Ramos (cell line): ENCODE data around the gene NAT14.

Source experiments
- in situ Hi-C: fragments of 300-500 bp; cut with MboI; formaldehyde crosslinking; loops from one replicate; pipeline ENCODE4 v1.14.3; 2022; ENCODE audit warnings: low sequenced_read_pairs; ENCODE audit not compliant: unreplicated experiment

Gene NAT14

DNA sequence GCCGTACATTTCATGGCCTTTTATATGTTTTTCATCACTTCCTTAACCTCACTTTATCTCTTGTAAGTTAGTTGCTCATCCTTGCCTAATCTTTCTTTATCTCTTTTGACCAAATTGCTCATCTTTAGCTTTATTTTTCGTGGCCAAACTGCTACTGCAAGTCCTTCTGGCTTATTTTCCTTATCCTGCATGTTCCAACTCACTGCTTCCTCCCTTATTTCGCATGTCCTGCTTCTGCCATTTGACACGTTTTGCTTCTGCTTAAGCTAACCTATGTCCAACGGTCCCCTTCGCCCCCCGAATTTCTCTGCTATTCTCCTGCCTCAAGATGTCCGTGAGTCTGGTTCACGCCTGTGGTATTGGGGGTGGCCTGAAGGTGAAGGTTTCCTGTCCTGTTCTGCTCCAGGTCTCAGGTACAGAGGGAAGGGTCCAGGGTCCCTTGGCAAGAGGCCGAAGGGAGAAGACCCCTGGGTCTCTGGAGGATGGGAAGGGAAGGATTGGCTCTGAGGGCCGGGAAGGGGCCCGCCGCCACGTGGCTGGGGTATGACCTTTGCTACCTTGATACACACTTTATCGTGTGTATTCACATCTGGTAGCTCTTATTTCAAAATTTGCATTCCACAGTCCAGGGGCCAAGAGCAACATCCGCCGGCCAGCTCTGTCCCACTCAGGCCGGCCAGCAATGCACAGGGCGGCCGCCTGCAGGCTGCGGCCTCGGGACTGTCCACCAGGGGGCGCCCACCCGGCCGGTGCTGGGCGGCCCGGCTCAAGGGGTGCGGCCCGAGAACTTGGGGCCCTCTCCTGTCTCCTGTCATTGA, 17.5 kb upstream of the NAT14 start:
- in situ Hi-C loops = no loop called here

DNA sequence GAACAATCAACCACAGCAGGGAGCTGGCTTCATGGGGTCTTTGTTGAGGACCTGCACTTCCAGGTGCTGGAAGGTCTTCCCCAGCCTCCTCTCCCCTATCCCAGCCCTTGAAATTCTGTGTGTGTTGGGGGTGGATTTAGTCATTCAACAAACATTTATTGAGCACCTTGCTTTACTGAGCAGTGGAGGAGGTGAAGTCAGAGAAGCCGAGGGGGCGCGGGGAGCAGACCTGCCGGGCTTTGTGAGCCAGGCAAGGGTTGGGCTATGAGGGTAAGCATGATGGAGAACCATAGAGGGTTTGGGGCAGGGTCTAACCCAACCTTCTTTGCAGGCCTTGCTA, 17.0 kb upstream of the NAT14 start:
- in situ Hi-C loops = no loop called here

DNA sequence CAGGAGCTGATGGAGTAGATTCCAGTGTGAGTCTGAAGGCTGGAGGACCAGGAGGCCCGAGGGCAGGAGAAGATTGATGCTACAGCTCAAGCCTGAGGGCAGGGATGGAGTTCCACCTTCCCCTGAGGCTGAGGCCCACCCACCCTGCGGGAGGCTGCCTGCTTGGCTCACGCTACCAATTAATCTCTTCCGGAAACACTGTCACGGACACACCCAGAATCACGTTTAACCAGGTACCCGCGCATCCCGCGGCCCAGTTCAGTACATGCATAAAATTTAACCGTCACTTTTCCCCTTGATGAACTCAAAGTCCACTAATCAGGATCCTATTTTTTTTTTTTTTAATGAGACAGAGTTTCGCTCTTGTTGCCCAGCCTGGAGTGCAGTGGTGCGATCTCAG, 13.7 kb upstream of the NAT14 start:
- in situ Hi-C loops = no loop called here

DNA sequence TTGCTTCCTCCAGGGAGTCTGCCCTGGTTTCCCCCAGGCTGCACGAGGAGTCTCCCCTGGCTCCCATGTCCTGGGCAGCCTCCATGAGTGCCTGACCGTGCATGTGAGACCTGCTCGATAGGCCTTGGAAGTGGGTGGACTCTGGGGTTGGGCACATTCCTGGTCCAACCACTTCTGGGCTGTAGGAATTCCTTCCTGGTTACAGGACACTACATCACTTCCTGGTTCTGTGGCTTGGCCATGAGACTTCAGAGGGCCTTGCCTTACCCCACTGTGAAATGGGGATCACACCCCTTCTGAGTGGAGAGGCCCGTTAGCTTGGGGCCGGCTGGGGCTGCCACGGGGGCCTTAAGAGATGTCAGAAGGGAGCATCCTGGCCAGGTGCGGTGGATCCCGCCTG, 12.5 kb upstream of the NAT14 start:
- in situ Hi-C loops = no loop called here

DNA sequence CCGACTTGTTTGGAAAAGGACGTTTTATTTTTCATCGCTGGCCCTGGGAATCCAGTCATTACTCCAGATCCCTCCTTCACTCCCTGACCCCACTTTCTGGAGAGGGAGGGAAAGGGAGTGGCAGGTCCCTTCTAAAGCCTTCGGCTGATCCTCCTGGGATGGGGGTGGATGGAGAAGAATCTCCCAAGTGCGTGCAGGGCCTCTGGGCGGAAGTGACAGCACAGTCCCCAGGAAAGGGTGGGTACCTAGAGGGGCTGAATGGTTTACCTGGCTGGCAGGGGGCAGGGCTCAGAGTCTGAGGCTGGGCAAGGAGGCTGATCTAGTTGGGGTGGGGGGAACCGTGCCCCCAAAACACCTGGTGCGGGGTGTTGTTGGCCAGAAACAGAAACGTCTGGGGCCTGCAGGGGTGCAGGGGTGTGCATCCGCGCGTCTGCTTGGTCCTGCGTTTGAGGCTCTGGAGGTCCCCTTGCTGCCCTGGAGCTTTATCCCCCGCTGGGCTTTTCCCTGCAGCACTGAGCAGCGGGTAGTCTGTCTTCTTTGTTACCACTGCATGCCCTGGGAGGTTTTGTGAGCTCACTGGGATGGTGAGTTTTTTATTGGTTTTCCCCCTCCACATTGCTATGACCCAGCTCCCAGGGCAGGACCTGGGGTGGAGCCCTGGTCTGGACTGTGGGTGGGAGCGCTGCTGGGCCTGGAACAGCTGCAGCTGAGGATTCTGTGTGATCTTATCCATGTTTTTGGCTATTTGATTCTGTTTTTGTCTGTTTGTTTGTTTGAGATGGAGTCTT, 11.6 kb upstream of the NAT14 start:
- in situ Hi-C loops = no loop called here

DNA sequence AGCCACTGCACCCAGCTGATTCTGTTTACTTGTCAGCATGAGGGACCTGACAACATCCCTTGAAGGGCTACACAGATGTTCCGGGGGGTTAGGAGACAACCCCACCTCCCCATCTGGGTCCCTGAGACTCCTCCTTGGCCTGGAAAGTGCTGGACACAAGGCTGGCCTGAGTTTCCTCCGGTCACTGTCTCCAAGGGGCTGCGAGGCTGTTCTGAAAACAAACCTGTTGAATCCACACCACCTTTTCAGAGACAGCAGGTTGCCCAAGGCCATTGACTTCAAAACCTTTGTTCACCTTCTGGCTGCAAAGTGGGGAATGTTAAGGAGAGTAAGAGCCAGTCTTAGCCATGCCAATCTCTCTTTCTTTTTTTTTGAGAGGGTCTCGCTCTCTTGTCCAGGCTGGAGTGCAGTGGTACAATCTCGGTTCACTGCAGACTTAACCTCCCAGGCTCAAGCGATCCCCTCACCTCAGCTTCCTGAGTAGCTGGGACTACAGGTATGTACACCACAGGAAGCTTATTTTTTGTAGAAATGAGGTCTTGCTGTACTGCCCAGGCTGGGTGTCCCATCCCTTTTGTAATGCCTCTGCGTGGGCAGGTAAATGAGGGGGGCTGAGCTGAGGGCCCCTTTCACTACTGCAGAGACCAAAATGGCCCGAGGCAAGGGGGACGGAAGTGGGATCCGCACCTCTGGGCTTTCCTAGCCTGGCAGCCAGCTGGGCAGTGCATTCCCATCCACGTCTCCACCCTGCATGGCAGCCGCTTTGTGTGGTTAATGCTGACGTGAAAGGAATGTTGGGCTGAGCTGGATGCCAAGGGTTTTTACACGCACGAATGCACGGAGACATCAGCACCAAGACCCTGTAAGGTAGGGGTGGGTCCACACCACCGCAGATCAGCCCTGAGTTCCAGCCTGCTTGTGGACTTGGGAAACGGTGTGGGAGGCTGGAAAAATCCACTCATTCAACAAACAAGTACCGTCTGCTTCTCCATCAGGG, 10.4 kb upstream of the NAT14 start:
- in situ Hi-C loops = no loop called here

DNA sequence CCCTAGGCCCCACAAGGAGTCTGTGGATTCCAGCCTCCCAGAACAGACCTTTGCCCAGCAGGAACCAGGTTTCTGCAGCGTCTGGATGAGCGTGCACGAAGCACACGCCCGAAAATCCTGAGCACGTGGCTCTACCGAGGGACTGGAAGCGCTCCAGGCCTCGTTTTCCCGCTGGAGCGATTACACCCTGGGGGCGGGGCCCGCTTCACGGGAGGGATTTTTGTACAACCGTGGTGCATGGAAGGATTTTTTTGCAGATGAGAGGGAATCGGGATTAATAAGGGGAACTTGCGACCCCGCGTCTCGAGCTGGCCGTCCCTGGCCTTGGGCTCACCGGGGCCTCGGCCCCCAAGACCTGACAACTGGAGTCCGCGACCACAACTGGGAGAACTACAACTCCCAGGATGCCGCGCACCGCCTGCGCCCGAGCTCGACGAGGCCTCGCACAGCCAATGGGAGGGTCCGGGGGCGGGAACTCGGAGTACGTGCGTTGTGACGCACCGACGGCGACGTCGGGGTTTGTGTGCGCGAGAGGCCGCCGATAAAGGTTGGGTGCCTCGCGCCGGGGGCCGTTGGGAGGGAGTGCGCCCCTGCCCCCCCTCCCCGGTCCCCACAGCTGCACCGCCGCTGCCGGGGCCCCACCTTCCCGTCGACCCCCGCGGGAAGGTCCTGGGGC, 8.8 kb upstream of the NAT14 start, which contains the start of gene ZNF628:
TSS of gene ZNF628 (plus strand) at position 518 of the 676 bp plus-strand sequence. CDS start 3,294 bp downstream, outside the sequence.
- in situ Hi-C loops = no loop called here

DNA sequence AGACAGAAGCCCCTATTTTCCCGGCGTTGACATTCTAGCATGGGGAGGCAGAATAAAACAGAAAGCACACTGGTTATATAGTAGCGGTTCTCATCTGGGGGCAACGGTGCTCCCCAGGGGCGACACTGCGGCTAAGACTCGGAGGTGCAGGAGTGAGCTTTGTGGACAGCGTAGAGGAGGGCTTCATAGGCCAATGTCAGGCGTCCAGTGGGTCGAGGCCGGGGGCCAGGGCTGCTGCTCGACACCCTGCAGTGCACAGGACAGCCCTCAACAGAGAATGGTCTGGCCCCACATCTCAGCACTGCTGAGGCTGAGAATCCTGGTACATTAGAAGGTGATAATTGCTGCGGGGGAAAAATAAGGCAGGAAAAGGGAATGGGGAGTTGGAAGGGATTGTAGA, 7.1 kb upstream of the NAT14 start:
- in situ Hi-C loops = no loop called here

DNA sequence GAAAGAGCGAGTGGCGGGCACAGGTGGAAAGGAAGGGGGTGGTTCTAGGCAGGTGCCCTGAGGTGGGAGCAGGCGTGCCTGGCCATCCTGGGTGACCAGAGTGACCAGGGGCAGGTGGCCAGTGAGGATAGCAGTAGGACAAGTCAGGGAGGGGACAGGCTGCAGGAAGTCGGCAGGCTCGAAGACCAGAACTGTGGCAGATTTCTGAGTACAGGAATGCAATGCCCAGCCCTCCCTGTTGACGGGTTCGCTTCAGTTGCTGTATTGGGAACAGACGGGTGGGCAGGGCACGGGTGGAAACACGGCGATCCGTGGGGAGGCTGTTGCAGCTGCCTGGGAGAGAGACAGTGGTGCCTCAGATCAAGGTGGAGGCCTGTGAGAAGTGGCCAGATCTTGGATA, 6.6 kb upstream of the NAT14 start:
- in situ Hi-C loops = no loop called here

DNA sequence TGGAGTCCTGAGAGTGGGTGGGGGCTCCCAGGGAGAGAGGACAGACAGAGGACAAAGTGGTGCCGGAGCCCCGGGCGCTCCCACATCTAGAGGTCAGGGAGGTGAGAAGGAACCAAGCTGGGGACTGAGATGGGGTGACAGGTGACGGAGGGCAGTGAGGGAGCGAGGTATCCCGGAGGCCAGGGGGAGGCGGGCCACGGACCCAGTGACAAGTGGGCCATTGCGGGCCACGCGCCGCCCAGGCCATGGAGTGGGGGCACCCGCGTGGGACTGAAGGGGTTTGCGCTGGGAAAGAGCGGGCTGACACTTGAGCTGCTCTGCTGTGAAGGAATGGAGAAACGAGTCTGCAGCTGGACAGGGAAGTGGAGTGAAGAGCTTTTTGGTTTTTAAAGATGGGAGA, 5.9 kb upstream of the NAT14 start:
- in situ Hi-C loops = no loop called here

DNA sequence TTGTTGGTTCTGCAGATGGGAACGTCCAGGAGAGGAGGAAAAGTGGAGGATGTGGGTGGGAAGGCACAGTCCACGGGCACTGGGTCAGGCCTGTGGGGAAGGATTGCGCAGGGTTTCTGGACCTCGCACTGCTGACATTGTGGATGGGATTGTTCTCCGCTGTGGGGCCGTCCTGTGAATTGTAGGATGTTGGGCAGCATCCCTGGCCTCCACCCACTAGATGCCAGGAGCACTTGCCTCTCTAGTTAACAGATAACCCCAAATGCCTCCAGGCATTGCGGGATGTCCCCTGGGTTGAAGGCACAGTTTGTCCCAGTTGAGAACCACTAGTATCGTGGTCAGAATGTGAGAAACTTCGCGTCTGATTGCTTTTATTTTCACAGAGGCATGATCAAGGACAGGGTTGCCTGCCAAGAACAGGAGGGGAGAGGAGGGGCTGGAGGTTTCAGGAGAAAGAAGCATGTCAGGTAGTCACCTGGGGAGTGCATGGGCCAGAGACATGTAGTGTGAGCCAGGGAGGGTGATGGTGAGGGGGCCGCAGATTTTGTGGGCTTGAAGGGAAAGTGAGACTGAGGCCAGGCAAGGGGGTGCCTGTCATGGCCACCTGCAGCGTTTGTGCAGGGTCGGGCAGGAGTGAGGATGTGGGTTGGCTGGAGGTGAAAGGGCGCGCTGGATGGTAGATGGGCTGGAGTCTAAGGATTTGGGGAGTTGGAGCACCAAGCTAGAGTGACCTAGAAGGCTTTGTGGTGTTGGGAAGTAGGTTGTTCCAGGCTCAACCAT, 5.3 kb upstream of the NAT14 start:
- in situ Hi-C loops = no loop called here

DNA sequence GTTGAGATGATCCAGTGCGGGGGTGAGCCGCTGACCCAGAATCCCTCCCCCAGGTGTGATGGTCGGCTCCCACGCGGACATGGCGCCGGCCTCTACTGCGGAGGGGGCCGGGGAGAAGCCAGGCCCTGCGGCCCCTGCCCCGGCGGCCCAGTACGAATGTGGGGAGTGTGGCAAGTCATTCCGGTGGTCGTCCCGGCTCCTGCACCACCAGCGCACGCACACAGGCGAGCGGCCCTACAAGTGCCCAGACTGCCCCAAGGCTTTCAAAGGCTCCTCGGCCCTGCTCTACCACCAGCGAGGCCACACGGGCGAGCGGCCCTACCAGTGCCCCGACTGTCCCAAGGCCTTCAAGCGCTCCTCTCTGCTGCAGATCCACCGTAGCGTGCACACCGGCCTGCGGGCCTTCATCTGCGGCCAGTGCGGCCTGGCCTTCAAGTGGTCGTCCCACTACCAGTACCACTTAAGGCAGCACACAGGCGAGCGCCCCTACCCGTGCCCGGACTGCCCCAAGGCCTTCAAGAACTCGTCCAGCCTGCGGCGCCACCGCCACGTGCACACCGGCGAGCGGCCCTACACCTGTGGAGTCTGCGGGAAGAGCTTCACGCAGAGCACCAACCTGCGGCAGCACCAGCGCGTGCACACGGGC, 3.7 kb upstream of the NAT14 start:
- in situ Hi-C loops = no loop called here

DNA sequence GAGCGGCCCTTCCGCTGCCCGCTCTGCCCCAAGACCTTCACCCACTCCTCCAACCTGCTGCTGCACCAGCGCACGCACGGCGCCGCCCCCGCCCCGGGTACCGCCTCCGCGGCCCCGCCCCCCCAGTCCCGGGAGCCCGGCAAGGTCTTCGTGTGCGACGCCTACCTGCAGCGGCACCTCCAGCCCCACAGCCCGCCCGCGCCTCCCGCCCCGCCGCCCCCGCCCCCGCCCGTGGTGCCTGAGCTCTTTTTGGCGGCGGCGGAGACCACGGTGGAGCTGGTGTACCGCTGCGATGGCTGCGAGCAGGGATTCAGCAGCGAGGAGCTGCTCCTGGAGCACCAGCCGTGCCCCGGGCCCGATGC, 3.2 kb upstream of the NAT14 start:
- in situ Hi-C loops = no loop called here

DNA sequence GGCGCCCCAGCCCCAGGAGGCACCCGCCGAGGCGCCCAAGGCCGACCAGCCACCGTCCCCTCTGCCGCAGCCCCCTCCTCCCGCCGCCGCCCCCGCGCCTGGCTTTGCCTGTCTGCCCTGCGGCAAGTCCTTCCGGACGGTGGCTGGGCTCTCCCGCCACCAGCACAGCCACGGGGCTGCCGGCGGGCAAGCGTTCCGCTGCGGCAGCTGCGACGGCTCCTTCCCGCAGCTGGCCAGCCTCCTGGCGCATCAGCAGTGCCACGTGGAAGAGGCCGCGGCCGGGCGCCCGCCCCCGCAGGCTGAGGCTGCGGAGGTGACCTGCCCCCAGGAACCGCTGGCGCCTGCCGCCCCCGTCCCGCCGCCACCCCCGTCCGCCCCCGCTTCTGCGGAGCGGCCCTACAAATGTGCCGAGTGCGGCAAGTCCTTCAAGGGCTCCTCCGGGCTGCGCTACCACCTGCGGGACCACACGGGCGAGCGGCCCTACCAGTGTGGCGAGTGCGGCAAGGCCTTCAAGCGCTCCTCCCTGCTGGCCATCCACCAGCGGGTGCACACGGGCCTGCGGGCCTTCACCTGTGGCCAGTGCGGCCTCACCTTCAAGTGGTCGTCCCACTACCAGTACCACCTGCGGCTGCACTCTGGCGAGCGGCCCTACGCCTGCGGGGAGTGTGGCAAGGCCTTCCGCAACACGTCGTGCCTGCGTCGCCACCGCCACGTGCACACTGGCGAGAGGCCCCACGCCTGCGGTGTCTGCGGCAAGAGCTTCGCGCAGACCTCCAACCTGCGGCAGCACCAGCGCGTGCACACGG, 2.6 kb upstream of the NAT14 start:
- in situ Hi-C loops = no loop called here

DNA sequence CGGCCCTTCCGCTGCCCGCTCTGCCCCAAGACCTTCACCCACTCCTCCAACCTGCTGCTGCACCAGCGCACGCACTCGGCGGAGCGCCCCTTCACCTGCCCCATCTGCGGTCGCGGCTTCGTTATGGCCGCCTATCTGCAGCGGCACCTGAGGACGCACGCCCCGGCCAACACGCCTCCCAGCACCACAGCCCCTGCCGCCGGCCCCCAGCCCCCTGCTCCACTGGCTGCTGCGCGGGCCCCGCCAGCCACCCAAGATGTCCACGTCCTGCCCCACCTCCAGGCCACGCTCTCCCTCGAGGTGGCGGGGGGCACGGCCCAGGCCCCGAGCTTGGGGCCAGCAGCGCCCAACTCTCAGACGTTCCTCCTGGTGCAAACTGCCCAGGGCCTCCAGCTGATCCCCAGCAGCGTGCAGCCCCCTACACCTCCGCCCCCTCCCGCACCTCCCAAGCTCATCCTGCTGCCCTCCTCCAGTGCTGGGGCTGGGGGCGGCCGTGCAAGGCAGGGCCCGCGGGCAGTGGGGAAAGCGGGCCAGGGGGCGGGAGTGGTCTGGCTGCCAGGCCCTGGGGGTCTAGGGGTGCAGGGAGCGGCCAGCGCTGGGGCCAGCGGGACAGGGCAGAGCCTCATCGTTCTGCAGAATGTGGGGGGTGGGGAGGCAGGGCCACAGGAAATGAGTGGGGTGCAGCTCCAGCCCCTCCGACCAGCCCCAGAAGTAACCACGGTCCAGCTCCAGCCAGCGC, 1.9 kb upstream of the NAT14 start:
- in situ Hi-C loops = no loop called here

DNA sequence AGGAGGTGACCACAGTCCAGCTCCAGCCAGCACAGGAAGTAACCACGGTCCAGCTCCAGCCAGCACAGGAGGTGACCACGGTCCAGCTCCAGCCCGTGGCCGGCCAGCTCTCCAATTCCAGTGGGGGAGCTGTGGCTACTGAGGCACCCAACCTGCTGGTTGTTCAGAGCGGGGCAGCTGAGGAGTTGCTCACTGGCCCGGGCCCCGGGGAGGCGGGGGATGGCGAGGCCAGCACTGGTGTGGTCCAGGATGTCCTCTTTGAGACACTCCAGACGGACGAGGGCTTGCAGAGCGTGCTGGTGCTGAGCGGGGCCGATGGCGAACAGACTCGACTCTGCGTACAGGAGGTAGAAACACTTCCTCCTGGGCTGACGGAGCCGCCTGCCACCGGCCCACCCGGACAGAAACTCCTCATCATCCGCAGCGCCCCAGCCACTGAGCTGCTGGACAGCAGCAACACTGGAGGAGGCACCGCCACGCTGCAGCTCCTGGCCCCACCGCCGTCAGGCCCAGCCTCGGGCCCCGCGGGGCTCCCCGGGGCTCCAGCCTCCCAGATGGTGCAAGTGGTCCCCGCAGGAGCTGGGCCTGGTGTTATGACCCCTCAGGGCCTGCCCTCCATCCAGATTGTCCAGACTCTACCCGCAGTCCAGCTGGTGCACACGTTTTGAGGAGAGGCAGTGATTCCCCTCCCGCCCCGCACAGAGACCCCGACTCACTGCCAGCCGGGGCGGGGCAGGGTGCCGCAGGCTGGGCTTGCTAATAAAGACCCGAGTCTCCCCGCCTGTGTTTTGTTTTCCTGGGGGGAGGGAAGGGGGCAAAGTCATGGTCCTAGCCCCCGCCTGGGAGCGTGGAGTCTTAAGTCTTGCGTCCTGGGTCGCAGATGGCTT, 1.0 kb upstream of the NAT14 start:
- in situ Hi-C loops = no loop called here
